ENCODE data around the gene CXXC5. TPM values are rescaled to one million over a fixed set of nuclear protein-coding genes. Genes with fewer than 3 reads are reported as not detected.
A peak's percentile ranks its signal among the peaks of the same experiment; 100 is the strongest.

The CXXC5 gene
- polyA plus RNA-seq, 3 donors, result 201 to 226 (median 217) TPM

DNA sequence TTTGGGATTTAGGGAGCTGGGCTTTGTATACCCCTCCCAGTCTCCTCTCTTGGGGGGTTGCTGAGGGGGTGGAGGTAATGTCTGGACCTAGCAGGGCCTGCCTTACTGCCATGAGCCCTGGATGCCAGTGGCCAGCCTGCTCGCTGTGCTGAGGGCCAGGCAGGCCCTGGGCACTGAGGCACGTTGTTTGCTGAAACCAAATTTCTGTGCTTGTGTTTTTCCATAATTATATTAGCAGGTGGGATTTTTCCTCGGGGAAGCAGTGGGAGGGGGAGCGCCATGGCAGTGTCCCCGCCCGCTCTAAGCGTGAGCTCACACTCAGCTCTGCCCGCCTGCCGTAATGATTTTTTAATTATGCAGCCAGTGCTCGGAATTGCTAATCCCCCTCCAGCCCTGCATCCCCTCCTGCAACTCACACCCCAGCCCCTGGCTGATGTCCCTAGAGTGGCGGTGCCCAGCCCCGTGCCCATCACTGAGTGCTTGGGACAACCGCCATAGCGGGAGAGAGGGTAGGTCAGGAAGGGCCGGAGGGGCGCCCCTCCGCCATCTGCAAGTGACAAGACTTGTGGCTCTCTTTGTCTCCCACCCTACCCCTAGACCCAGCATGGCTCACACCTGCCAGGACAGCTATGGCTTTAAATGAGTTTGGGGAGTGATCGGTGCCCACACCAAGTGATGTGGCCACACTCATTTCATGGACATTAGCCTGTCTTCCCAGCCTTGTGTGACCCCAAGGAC lies 20.9 kb downstream of the CXXC5 start:
- DNase-seq (ENCODE audit: extremely low read depth in 1 of 11, low read depth in 9 of 11, low spot score in 4 of 11), result no peak

GRCh38 chr5:139669662-139670368 lies 21.7 kb downstream of the CXXC5 start:
- no peak for DNase-seq (ENCODE audit: extremely low read depth in 1 of 11, low read depth in 9 of 11, low spot score in 4 of 11)

GRCh38 chr5:139670369-139671095 lies 22.4 kb downstream of the CXXC5 start:
- no peak for DNase-seq (ENCODE audit: extremely low read depth in 1 of 11, low read depth in 9 of 11, low spot score in 4 of 11)

GRCh38 chr5:139671096-139671841 lies 23.1 kb downstream of the CXXC5 start:
- DNase-seq (ENCODE audit: extremely low read depth in 1 of 11, low read depth in 9 of 11, low spot score in 4 of 11), result no peak

GRCh38 chr5:139675213-139675612 lies 27.1 kb downstream of the CXXC5 start:
- no peak for DNase-seq (ENCODE audit: extremely low read depth in 1 of 11, low read depth in 9 of 11, low spot score in 4 of 11)

- no peak for DNase-seq (ENCODE audit: extremely low read depth in 1 of 11, low read depth in 9 of 11, low spot score in 4 of 11)
Measured at GRCh38 chr5:139675825-139676224, 27.7 kb downstream of the CXXC5 start.

DNA sequence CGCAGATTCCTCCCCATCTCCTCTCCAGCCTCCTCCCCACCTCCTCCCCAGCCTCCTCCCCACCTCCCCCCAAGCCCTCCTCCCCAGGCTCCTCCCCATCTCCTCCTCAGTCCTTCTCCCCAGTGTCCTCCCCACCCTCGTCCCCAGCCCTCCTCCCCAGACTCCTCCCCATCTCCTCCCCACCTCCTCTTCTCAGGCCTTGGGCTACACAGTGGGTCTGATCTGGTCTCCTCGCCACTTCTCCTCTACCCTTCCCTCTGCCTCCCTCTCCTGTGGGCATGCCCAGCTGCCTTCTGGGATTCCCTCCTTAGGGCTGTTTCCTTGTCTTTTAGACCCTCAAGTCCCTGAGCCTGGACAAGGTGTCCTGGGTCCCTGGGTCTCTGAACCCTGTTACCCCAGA lies 28.3 kb downstream of the CXXC5 start:
- no peak for DNase-seq (ENCODE audit: extremely low read depth in 1 of 11, low read depth in 9 of 11, low spot score in 4 of 11)

DNA sequence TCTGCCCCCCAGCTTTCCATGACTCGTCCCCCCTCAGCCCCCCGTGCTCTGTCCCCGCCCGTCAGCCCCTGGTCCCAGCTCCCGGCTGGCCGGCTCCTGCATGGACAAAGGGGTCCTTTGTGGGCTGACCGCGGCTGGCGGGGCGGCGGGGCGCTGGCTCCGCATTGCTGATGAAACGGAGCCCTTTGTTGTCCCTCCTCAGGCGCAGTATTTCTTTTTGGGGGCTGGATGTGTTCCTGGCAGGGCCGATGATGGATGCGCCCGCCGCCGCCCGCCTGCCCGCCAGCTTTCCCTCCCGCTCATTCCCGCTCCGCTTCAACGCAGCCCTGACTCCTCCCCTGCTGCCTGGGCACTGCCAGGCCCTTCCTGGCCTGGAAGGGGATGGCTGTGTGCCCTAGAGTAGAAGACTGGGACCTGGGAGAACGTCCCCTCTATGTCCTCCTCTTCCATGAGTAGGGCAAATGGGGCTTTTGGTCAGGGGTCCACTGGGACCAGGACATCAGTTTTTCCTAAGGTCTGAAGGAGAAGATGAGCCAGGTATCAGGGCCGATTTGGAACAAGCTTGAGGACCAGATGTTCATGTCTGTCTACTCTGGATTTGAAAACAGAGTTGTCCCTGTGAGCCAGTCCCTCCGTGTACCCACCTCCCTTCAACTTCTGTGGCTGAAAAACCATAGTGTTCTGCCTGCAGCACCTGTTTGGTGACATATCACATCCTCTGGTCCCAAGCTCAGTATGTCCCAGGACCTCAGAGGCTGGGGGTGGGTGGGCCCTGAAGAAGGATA lies 29.0 kb downstream of the CXXC5 start:
- DNase-seq (ENCODE audit: extremely low read depth in 1 of 11, low read depth in 9 of 11, low spot score in 4 of 11), result peak in 1 of 11 donors; percentile 76

- DNase-seq (ENCODE audit: extremely low read depth in 1 of 11, low read depth in 9 of 11, low spot score in 4 of 11), result no peak
Measured at GRCh38 chr5:139677736-139678613, 29.8 kb downstream of the CXXC5 start.

DNA sequence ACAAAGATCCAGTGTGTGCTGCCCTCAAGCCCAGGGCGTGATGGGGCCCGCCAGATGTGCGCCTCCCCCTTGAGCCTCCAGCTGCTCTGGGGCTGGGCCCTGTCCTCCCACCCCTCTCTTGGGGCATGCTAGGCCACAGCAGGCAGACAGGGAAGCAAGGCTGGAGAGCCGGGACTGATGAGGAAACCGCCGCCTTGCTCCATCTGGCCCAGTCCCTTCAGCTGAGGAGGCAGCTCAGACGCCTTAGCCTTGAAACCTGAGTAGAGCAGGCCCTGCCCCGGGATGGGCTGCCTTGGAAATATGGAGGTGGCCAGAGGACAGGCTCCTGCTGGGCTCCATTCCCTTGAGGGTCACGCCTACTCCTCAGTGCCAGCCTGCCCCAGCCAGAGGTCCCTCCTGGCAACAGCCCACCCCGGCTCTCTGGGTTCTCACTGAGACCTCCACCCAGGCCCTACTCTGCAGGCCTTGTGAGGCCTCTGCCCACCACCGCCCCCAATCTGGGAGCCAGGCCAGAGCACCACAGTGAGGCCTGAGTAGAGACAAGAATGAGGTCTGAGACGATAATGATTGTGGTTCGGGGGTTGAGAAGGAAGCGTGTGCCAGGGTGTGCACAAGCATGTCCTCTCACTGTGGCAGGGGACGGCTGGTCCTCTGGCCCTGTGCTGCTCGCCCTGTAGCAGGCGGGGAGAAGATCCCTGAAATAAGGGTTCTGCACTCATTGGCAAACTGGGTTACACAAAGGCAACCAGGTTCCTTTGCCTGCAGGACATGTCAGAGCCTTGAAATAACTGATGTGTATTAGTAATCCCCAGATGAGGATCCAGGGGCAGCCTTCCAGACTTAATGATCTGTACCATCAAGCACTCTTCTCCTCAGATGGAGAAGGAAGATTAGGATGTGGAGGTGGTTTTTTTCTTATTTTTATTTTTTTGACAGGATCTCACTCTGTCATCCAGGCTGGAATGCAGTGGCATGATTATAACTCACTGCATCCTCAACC lies 30.9 kb downstream of the CXXC5 start:
- no peak for DNase-seq (ENCODE audit: extremely low read depth in 1 of 11, low read depth in 9 of 11, low spot score in 4 of 11)

DNA sequence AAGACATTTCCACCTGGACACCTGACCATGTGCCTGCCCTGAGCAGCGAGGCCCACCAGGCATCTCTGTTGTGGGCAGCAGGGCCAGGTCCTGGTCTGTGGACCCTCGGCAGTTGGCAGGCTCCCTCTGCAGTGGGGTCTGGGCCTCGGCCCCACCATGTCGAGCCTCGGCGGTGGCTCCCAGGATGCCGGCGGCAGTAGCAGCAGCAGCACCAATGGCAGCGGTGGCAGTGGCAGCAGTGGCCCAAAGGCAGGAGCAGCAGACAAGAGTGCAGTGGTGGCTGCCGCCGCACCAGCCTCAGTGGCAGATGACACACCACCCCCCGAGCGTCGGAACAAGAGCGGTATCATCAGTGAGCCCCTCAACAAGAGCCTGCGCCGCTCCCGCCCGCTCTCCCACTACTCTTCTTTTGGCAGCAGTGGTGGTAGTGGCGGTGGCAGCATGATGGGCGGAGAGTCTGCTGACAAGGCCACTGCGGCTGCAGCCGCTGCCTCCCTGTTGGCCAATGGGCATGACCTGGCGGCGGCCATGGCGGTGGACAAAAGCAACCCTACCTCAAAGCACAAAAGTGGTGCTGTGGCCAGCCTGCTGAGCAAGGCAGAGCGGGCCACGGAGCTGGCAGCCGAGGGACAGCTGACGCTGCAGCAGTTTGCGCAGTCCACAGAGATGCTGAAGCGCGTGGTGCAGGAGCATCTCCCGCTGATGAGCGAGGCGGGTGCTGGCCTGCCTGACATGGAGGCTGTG lies 32.4 kb downstream of the CXXC5 start:
- DNase-seq (ENCODE audit: extremely low read depth in 1 of 11, low read depth in 9 of 11, low spot score in 4 of 11), result no peak

DNA sequence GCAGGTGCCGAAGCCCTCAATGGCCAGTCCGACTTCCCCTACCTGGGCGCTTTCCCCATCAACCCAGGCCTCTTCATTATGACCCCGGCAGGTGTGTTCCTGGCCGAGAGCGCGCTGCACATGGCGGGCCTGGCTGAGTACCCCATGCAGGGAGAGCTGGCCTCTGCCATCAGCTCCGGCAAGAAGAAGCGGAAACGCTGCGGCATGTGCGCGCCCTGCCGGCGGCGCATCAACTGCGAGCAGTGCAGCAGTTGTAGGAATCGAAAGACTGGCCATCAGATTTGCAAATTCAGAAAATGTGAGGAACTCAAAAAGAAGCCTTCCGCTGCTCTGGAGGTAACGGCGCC lies 32.9 kb downstream of the CXXC5 start:
- DNase-seq (ENCODE audit: extremely low read depth in 1 of 11, low read depth in 9 of 11, low spot score in 4 of 11), result no peak

GRCh38 chr5:139681466-139681865 lies 33.3 kb downstream of the CXXC5 start:
- no peak for DNase-seq (ENCODE audit: extremely low read depth in 1 of 11, low read depth in 9 of 11, low spot score in 4 of 11)

GRCh38 chr5:139682016-139682975 lies 34.1 kb downstream of the CXXC5 start:
- DNase-seq (ENCODE audit: extremely low read depth in 1 of 11, low read depth in 9 of 11, low spot score in 4 of 11), result no peak

Measured in renal cortex interstitium (tissue), 11 donors.